A549 (cell line): Measurements from ENCODE around the gene TRMT2A. TPM values are rescaled to one million over a fixed set of nuclear protein-coding genes. Genes with fewer than 3 reads are reported as not detected.

ENCODE experiments used
- ATAC-seq, 2 experiments: fragments of 200-7000 bp in 1 of 2; fragments of >200 bp in 1 of 2; cut with Nextera tagmentation in 1 of 2; cut with Tn5 transposase in 1 of 2; 3 replicates each; pipeline versions ENCODE4 v1.8.0 to v1.9.1; 2018 to 2020; ENCODE audit warnings: mild to moderate bottlenecking in 1 of 2, moderate library complexity in 1 of 2
- CTCF ChIA-PET: fragments of 300-600 bp; sonication (Branson Sonifier 250); formaldehyde crosslinking; extraction: SDS; loops from one replicate; lab custom pipeline; 2021; ENCODE audit warnings: antibody characterized with exemption, inconsistent platforms; lab: Yijun Ruan, JAX
- POLR2A ChIA-PET: fragments of 350-600 bp; formaldehyde crosslinking; extraction: SDS; loops from one replicate; lab custom pipeline; 2021; ENCODE audit warnings: antibody characterized with exemption, inconsistent platforms; lab: Yijun Ruan, JAX
- DNase-seq, 2 experiments: peaks; one replicate each; pipeline versions ENCODE4 v3.0.0 to v3.0.0-alpha.2; 2011 to 2016; ENCODE audit warnings: low read depth in 1 of 2, low spot score in 1 of 2
- FAIRE-seq: peaks from 2 replicates; lab custom pipeline; 2011; peaks lifted over from hg19 to GRCh38; lab: Jason Lieb, UNC
- H3K27ac ChIP-seq, 2 experiments: fragments of >200 bp; sonication (Bioruptor Twin); formaldehyde crosslinking; 3 replicates each; pipeline ENCODE4 v1.5.1; 2016 to 2017
- H3K4me1 ChIP-seq: fragments of >200 bp; sonication (Bioruptor Twin); formaldehyde crosslinking; 3 replicates; pipeline ENCODE4 v1.6.1; 2016
- H3K4me2 ChIP-seq: fragments of >200 bp; sonication (Bioruptor Twin); formaldehyde crosslinking; 3 replicates; pipeline ENCODE4 v1.6.1; 2016
- H3K4me3 ChIP-seq: fragments of >200 bp; sonication (Bioruptor Twin); formaldehyde crosslinking; 3 replicates; pipeline ENCODE4 v1.5.1; 2016
- H3K9me3 ChIP-seq: fragments of >200 bp; sonication (Bioruptor Twin); formaldehyde crosslinking; 3 replicates; pipeline ENCODE4 v1.6.1; 2016
- BCL3 ChIP-seq: fragments of >200 bp; sonication (Bioruptor Twin); formaldehyde crosslinking; IDR thresholded peaks from 3 replicates; pipeline ENCODE4 v1.6.1; 2016
- CBX8 ChIP-seq: fragments of 200-600 bp; sonication (generic); IDR thresholded peaks from 2 replicates; pipeline ENCODE4 v1.6.1; 2016
- FOSL2 ChIP-seq, 2 experiments: fragments of 450-650 bp in 1 of 2; fragments of >200 bp in 1 of 2; sonication (Bioruptor Twin) in 1 of 2; formaldehyde crosslinking; IDR thresholded peaks; 2 replicates each; pipeline versions ENCODE4 v1.5.0 to v1.6.1; 2016 to 2020; ENCODE audit warnings: mild to moderate bottlenecking in 1 of 2, moderate library complexity in 1 of 2
- GATA3 ChIP-seq: IDR thresholded peaks from 2 replicates; pipeline ENCODE4 v1.6.1; 2012; ENCODE audit warnings: borderline replicate concordance
- HDAC2 ChIP-seq: fragments of 200-600 bp; sonication (generic); IDR thresholded peaks from 2 replicates; pipeline ENCODE4 v1.6.1; 2016
- HEYL ChIP-seq: fragments of 250-450 bp; sonication (Bioruptor Pico); IDR thresholded peaks from 2 replicates; pipeline ENCODE4 v1.8.0; 2021; ENCODE audit warnings: mild to moderate bottlenecking, moderate library complexity
- JUNB ChIP-seq: fragments of >200 bp; sonication (Bioruptor Twin); formaldehyde crosslinking; IDR thresholded peaks from 2 replicates; pipeline ENCODE4 v1.6.1; 2016
- KDM1A ChIP-seq: fragments of 200-600 bp; sonication (generic); IDR thresholded peaks from 2 replicates; pipeline ENCODE4 v1.6.1; 2016; ENCODE audit warnings: low read depth, mild to moderate bottlenecking
- KDM5A ChIP-seq: fragments of 200-600 bp; sonication (generic); IDR thresholded peaks from 2 replicates; pipeline ENCODE4 v1.6.1; 2016; ENCODE audit warnings: antibody characterized with exemption, mild to moderate bottlenecking
- MAZ ChIP-seq: fragments of 150-350 bp; IDR thresholded peaks from 2 replicates; pipeline ENCODE4 v1.6.1; 2014; ENCODE audit warnings: antibody characterized with exemption, low read depth, low read length, borderline replicate concordance
- NFE2L2 ChIP-seq: fragments of 150-350 bp; conservative IDR thresholded peaks from 2 replicates; pipeline ENCODE4 v1.6.1; 2014; ENCODE audit warnings: low read length
- NPAS2 ChIP-seq: fragments of 250-450 bp; sonication (Bioruptor Pico); IDR thresholded peaks from 2 replicates; pipeline ENCODE4 v1.8.0; 2022; ENCODE audit warnings: mild to moderate bottlenecking, moderate library complexity, borderline replicate concordance
- POLR2AphosphoS2 ChIP-seq: conservative IDR thresholded peaks from 2 replicates; pipeline ENCODE4 v1.6.1; 2012; ENCODE audit warnings: low read length, improper control_type of control experiment, inconsistent platforms
- RAD21 ChIP-seq, 2 experiments: fragments of >200 bp in 1 of 2; sonication (Bioruptor Twin) in 1 of 2; formaldehyde crosslinking in 1 of 2; IDR thresholded peaks in 1 of 2; conservative IDR thresholded peaks in 1 of 2; 2 replicates in 1 of 2; 3 replicates in 1 of 2; pipeline ENCODE4 v1.6.1; 2012 to 2018; ENCODE audit warnings: inconsistent platforms in 1 of 2
- RCOR1 ChIP-seq: fragments of 150-350 bp; IDR thresholded peaks from 2 replicates; pipeline ENCODE4 v1.6.1; 2014; ENCODE audit warnings: antibody characterized with exemption, low read length, low read depth
- REST ChIP-seq: fragments of 200-600 bp; sonication (generic); IDR thresholded peaks from 2 replicates; pipeline ENCODE4 v1.6.1; 2016; ENCODE audit warnings: antibody characterized with exemption, mild to moderate bottlenecking, moderate library complexity
- SMC3 ChIP-seq: fragments of >200 bp; sonication (Bioruptor Twin); formaldehyde crosslinking; IDR thresholded peaks from 3 replicates; pipeline ENCODE4 v1.6.1; 2018; ENCODE audit warnings: inconsistent platforms
- ZFP36 ChIP-seq: fragments of 450-650 bp; IDR thresholded peaks from 2 replicates; pipeline ENCODE4 v1.6.1; 2014; ENCODE audit warnings: borderline replicate concordance; ENCODE audit not compliant: partially characterized antibody
- WGBS: methylation state at CpG from one replicate; pipeline ENCODE4 v1.1.6; 2017; ENCODE audit errors: missing lambda C conversion rate; 5-methylcytosine and 5-hydroxymethylcytosine counted together
- polyA plus RNA-seq, 4 experiments: library from polyadenylated mRNA; depleted of rRNA in 3 of 4; stranded (reverse); fragments of >200 nt; fragmentation: RNase III in 1 of 4; extraction: RNeasy Plus Mini Kit Qiagen cat#74134 plus additional on column Dnase treatment in 1 of 4; gene quantifications; 2 replicates in 3 of 4; 3 replicates in 1 of 4; pipeline ENCODE4 v1.2.3, GENCODE V29; 2011 to 2017

Gene TRMT2A
- polyA plus RNA-seq, 2 of the 4 experiments (the other 2 are of a cell fraction) = 12.3 to 28.8 TPM

DNA sequence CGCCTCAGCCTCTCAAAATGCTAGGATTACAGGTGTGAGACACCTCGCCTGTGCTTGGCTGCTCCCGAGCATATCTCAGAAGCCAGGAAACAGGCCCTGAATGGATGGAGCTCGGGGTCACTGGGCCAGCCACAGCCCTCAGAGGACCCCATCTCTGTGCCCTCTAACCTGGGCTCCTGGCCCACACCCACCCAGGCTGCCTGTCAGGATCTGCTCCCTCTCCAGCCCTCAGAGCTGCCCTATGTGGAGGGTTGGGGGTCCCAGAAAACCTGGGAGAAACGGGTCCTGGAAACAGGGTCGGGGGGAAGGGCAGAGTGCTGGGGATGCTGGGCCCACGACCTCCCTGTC, 39.0 kb upstream of the TRMT2A start:
- ChIA-PET CTCF (interaction anchor here (1.1 to 7.1 kb wide), 5 partner anchors 19 to 139 kb away, joined by 3 to 92 read pairs (median 9); no protein-coding TSS in a partner anchor), POLR2A (no interaction called here)
- no peak for FAIRE-seq
- no peak for DNase-seq
- Histone ChIP-seq H3K4me1 (no peaks in the 10 kb centered on the region), H3K4me2 (no peak overlapping the region), H3K4me3 (no peak overlapping the region), H3K9me3 (no peaks in the 10 kb centered on the region), H3K27ac (no peak overlapping the region)
- ATAC-seq = no peak
- no peak for TF ChIP-seq MAZ
- TF ChIP-seq BCL3 = no peak
- no peak for TF ChIP-seq HDAC2
- TF ChIP-seq RCOR1 = no peak
- TF ChIP-seq REST = no peak
- TF ChIP-seq FOSL2 (IDR thresholded peaks at IDR 0.05) = no peak
- no peak for TF ChIP-seq FOSL2 (CRISPR knock-in tag; IDR thresholded peaks at IDR 0.05)
- no peak for TF ChIP-seq ZFP36
- no peak for TF ChIP-seq CBX8
- TF ChIP-seq POLR2AphosphoS2 = no peak
- WGBS = 39% methylated on average over 6 of the region's 7 CpGs

- no peak overlapping the region for H3K4me3 ChIP-seq
- H3K4me1 ChIP-seq = no peaks in the 10 kb centered on the region
- POLR2A ChIA-PET = no interaction called here
- no peak for ATAC-seq
- no peak for DNase-seq
- TF ChIP-seq GATA3 (no peak), NPAS2 (CRISPR knock-in tag) (no peak), HEYL (CRISPR knock-in tag) (no peak), JUNB (no peak), KDM1A (no peak), SMC3 (no peak), RAD21 (conservative IDR thresholded peaks at IDR 0.05 in 1 of 2, IDR thresholded peaks at IDR 0.05 in 1 of 2) (no peak), NFE2L2 (no peak), KDM5A (no peak)
- H3K27ac ChIP-seq = no peak overlapping the region
- WGBS = 76% methylated on average over 8 of the region's 30 CpGs
- FAIRE-seq = no peak
- CTCF ChIA-PET = interaction anchor here (1.2 to 7.1 kb wide), 3 partner anchors 34 to 140 kb away, joined by 3 to 92 read pairs (median 9); no protein-coding TSS in a partner anchor
- no peak overlapping the region for H3K4me2 ChIP-seq
- no peaks in the 10 kb centered on the region for H3K9me3 ChIP-seq
Measured at GRCh38 chr22:20155330-20156041, 38.5 kb upstream of the TRMT2A start.
